GM23338 (cell line): ENCODE results near the gene STAB2.

Source experiments
- EZH2 ChIP-seq: fragments of 200-600 bp; sonication (generic); IDR thresholded peaks from one replicate; pipeline ENCODE4 v1.8.0; 2017; ENCODE audit warnings: antibody characterized with exemption, mild to moderate bottlenecking, low read depth; ENCODE audit not compliant: unreplicated experiment
- EZH2phosphoT487 ChIP-seq: fragments of 200-600 bp; sonication (generic); IDR thresholded peaks from one replicate; pipeline ENCODE4 v1.8.1; 2018; ENCODE audit warnings: antibody characterized with exemption; ENCODE audit not compliant: unreplicated experiment
- NANOG ChIP-seq: IDR thresholded peaks from 2 replicates; pipeline ENCODE4 v1.6.1; 2016; ENCODE audit warnings: antibody characterized with exemption, borderline replicate concordance
- POLR2AphosphoS5 ChIP-seq: IDR thresholded peaks from 2 replicates; pipeline ENCODE4 v1.6.1; 2016; ENCODE audit warnings: antibody characterized with exemption, low read depth
- TF ChIP-seq, protein P1 (sequence below), 2 experiments: fragments of 200-600 bp in 1 of 2; sonication (generic) in 1 of 2; conservative IDR thresholded peaks; 2 replicates each; pipeline versions ENCODE4 v1.5.1 to v1.6.1; 2016 to 2017; ENCODE audit warnings: antibody characterized with exemption in 2 of 2, low read depth in 2 of 2, mild to moderate bottlenecking in 2 of 2, moderate library complexity in 1 of 2
- TF ChIP-seq, protein P2 (sequence below): IDR thresholded peaks from one replicate; pipeline ENCODE4 v1.6.1; 2018; ENCODE audit warnings: antibody characterized with exemption; ENCODE audit not compliant: unreplicated experiment
- TF ChIP-seq, protein P3 (sequence below): IDR thresholded peaks from 2 replicates; pipeline ENCODE4 v1.6.1; 2016; ENCODE audit warnings: antibody characterized with exemption

DNA sequence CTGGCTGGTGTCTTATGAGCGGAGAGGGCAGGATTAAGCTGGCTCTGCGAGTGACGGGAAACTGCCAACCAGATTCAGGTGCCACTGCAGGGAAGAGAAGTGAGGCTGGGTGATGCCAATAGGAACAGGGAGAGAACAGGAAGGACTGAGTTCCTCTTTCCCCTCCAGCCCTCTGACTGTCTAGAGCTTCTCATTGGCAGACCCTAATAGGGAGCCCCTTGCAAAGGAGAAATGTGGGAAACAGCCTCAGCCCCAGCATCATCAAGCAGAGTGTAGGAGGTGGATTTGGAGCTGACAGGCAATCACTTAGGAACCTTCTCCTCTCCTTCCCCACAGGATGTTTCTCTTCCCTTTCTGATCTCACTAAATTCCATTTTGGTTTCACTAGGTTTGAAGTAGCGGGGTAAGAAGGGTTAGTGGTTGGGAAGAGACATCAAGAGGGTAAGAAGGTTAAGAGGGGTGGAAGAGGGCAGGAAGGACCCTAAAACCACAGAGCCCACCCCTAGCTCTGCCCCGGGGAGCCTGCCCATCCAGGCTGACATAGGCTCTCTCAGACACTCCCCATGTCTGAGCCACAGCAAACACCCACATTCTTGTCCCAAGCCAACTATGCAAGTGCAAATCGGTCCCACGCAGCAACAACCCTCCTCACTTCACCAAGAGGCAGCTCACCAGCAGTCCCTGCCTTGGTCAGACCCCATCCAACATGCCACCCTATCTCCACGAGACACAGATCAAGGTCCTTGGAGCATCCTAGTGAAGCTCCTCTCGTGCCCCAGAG is 111.1 kb downstream of the STAB2 start:
- TF ChIP-seq, protein P1, sequence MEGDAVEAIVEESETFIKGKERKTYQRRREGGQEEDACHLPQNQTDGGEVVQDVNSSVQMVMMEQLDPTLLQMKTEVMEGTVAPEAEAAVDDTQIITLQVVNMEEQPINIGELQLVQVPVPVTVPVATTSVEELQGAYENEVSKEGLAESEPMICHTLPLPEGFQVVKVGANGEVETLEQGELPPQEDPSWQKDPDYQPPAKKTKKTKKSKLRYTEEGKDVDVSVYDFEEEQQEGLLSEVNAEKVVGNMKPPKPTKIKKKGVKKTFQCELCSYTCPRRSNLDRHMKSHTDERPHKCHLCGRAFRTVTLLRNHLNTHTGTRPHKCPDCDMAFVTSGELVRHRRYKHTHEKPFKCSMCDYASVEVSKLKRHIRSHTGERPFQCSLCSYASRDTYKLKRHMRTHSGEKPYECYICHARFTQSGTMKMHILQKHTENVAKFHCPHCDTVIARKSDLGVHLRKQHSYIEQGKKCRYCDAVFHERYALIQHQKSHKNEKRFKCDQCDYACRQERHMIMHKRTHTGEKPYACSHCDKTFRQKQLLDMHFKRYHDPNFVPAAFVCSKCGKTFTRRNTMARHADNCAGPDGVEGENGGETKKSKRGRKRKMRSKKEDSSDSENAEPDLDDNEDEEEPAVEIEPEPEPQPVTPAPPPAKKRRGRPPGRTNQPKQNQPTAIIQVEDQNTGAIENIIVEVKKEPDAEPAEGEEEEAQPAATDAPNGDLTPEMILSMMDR (conservative IDR thresholded peaks at IDR 0.05; ENCODE audit: low read depth in 2 of 2) = no peak
- TF ChIP-seq EZH2 (no peak), POLR2AphosphoS5 (no peak), NANOG (no peak), EZH2phosphoT487 (no peak)
- TF ChIP-seq, protein P2, sequence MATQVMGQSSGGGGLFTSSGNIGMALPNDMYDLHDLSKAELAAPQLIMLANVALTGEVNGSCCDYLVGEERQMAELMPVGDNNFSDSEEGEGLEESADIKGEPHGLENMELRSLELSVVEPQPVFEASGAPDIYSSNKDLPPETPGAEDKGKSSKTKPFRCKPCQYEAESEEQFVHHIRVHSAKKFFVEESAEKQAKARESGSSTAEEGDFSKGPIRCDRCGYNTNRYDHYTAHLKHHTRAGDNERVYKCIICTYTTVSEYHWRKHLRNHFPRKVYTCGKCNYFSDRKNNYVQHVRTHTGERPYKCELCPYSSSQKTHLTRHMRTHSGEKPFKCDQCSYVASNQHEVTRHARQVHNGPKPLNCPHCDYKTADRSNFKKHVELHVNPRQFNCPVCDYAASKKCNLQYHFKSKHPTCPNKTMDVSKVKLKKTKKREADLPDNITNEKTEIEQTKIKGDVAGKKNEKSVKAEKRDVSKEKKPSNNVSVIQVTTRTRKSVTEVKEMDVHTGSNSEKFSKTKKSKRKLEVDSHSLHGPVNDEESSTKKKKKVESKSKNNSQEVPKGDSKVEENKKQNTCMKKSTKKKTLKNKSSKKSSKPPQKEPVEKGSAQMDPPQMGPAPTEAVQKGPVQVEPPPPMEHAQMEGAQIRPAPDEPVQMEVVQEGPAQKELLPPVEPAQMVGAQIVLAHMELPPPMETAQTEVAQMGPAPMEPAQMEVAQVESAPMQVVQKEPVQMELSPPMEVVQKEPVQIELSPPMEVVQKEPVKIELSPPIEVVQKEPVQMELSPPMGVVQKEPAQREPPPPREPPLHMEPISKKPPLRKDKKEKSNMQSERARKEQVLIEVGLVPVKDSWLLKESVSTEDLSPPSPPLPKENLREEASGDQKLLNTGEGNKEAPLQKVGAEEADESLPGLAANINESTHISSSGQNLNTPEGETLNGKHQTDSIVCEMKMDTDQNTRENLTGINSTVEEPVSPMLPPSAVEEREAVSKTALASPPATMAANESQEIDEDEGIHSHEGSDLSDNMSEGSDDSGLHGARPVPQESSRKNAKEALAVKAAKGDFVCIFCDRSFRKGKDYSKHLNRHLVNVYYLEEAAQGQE = no peak
- TF ChIP-seq, protein P3, sequence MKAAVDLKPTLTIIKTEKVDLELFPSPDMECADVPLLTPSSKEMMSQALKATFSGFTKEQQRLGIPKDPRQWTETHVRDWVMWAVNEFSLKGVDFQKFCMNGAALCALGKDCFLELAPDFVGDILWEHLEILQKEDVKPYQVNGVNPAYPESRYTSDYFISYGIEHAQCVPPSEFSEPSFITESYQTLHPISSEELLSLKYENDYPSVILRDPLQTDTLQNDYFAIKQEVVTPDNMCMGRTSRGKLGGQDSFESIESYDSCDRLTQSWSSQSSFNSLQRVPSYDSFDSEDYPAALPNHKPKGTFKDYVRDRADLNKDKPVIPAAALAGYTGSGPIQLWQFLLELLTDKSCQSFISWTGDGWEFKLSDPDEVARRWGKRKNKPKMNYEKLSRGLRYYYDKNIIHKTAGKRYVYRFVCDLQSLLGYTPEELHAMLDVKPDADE = no peak
